HCT116 (cell line): ENCODE measurements around the gene ZNF331. TPM values are rescaled to one million over a fixed set of nuclear protein-coding genes. Genes with fewer than 3 reads are reported as not detected.

Experiments used
- ATAC-seq: fragments of 200-7000 bp; cut with Tn5 transposase; 2 replicates; pipeline ENCODE4 v1.9.1; 2020; ENCODE audit warnings: mild to moderate bottlenecking, moderate library complexity
- BruUV-seq: library from RNA; stranded (reverse); fragments of 400-500 nt; replicated peaks from 2 replicates; lab custom pipeline; 2021; lab: Mats Ljungman, UMichigan
- CTCF ChIA-PET: fragments of 300-600 bp; sonication (Branson Sonifier 250); formaldehyde crosslinking; loops from one replicate; lab custom pipeline; 2021; ENCODE audit warnings: antibody characterized with exemption; lab: Charles Lee
- POLR2A ChIA-PET: fragments of 300-600, 350-600 bp; sonication (Branson Sonifier 250); formaldehyde crosslinking; loops from one replicate; lab custom pipeline; 2021; ENCODE audit warnings: antibody characterized with exemption; lab: Charles Lee
- RAD21 ChIA-PET, 2 experiments: fragments of 300-600 bp; sonication (Branson Sonifier 250); formaldehyde crosslinking; loops; one replicate each; lab custom pipeline; 2023; ENCODE audit warnings: low total read pairs in 2 of 2; ENCODE audit not compliant: uncharacterized antibody in 2 of 2, unreplicated experiment in 2 of 2, low non-redundant PET in 1 of 2; lab: Charles Lee
- DNase-seq: peaks from one replicate; pipeline ENCODE4 v3.0.0-alpha.2; 2010; ENCODE audit warnings: low read depth, low spot score
- H2AFZ ChIP-seq: fragments of 200-600 bp; shearing (Covaris generic), sonication (generic); 2 replicates; pipeline ENCODE4 v1.6.1; 2017; ENCODE audit warnings: low read depth, mixed run types, mixed read lengths, antibody characterized with exemption, low read length; ENCODE audit not compliant: poor library complexity, severe bottlenecking
- H3K27ac ChIP-seq: 2 replicates; pipeline ENCODE4 v1.5.1; 2012; ENCODE audit warnings: low read depth, low read length
- H3K27me3 ChIP-seq: fragments of 200-600 bp; sonication (generic); 2 replicates; pipeline ENCODE4 v1.6.1; 2016; ENCODE audit warnings: mixed run types, low read length, mixed read lengths; ENCODE audit not compliant: insufficient read depth
- H3K36me3 ChIP-seq, 2 experiments: fragments of 200-500 bp in 1 of 2; fragments of 200-600 bp in 1 of 2; sonication (Bioruptor generic) in 1 of 2; sonication (generic) in 1 of 2; 2 replicates each; pipeline versions ENCODE4 v1.5.1 to v1.6.1; 2014 to 2016; ENCODE audit warnings: low read length in 2 of 2, inconsistent platforms in 1 of 2, mixed read lengths in 1 of 2, mixed run types in 1 of 2; ENCODE audit not compliant: insufficient read depth in 2 of 2, control insufficient read depth in 1 of 2
- H3K4me1 ChIP-seq, 2 experiments: fragments of 200-600 bp in 1 of 2; sonication (generic) in 1 of 2; 2 replicates each; pipeline versions ENCODE4 v1.5.1 to v1.6.1; 2012 to 2017; ENCODE audit warnings: low read length in 2 of 2, inconsistent platforms in 1 of 2, mild to moderate bottlenecking in 1 of 2, mixed read lengths in 1 of 2, mixed run types in 1 of 2, moderate library complexity in 1 of 2; ENCODE audit not compliant: insufficient read depth in 2 of 2, control insufficient read depth in 1 of 2
- H3K4me2 ChIP-seq: fragments of 200-600 bp; sonication (generic); 2 replicates; pipeline ENCODE4 v1.6.1; 2017; ENCODE audit warnings: mixed run types, low read length, mixed read lengths
- H3K4me3 ChIP-seq, 2 experiments: fragments of 200-600 bp in 1 of 2; sonication (generic) in 1 of 2; replicated peaks in 1 of 2; 2 replicates each; pipeline ENCODE4 v1.5.1; 2011 to 2016; ENCODE audit warnings: low read length in 2 of 2, control low read depth in 1 of 2, low read depth in 1 of 2, mild to moderate bottlenecking in 1 of 2, mixed read lengths in 1 of 2, mixed run types in 1 of 2
- H3K79me2 ChIP-seq: fragments of 200-600 bp; sonication (generic); 2 replicates; pipeline ENCODE4 v1.6.1; 2017; ENCODE audit warnings: mild to moderate bottlenecking, mixed run types, low read length, moderate library complexity, mixed read lengths; ENCODE audit not compliant: insufficient read depth
- H3K9ac ChIP-seq: fragments of 200-600 bp; sonication (generic); 2 replicates; pipeline ENCODE4 v1.6.1; 2016; ENCODE audit warnings: low read length, mixed read lengths
- H3K9me2 ChIP-seq: fragments of 200-600 bp; sonication (generic), shearing (Covaris generic); 2 replicates; pipeline ENCODE4 v1.6.1; 2017; ENCODE audit warnings: mixed run types, mild to moderate bottlenecking, moderate library complexity; ENCODE audit not compliant: insufficient read depth
- H3K9me3 ChIP-seq, 2 experiments: fragments of 200-500 bp in 1 of 2; fragments of 200-600 bp in 1 of 2; sonication (Bioruptor generic) in 1 of 2; sonication (generic) in 1 of 2; 2 replicates each; pipeline ENCODE4 v1.6.1; 2014 to 2017; ENCODE audit warnings: low read length in 2 of 2, mixed read lengths in 2 of 2, inconsistent platforms in 1 of 2, low read depth in 1 of 2, mild to moderate bottlenecking in 1 of 2, mixed run types in 1 of 2, moderate library complexity in 1 of 2; ENCODE audit not compliant: control insufficient read depth in 1 of 2, insufficient read depth in 1 of 2
- H4K20me1 ChIP-seq: fragments of 200-600 bp; sonication (generic), shearing (Covaris generic); 2 replicates; pipeline ENCODE4 v1.6.1; 2017; ENCODE audit warnings: mixed run types, mild to moderate bottlenecking, moderate library complexity; ENCODE audit not compliant: insufficient read depth
- CBX3 ChIP-seq: IDR thresholded peaks from 2 replicates; pipeline ENCODE4 v1.6.1; 2012; ENCODE audit warnings: low read depth
- ELF1 ChIP-seq: IDR thresholded peaks from 2 replicates; pipeline ENCODE4 v1.6.1; 2012; ENCODE audit warnings: low read depth, borderline replicate concordance
- JUND ChIP-seq: IDR thresholded peaks from 2 replicates; pipeline ENCODE4 v1.6.1; 2012
- REST ChIP-seq: IDR thresholded peaks from 2 replicates; pipeline ENCODE4 v1.6.1; 2012; ENCODE audit warnings: low read depth
- SIN3A ChIP-seq: IDR thresholded peaks from 2 replicates; pipeline ENCODE4 v1.6.1; 2012; ENCODE audit warnings: low read depth
- SP1 ChIP-seq: IDR thresholded peaks from 2 replicates; pipeline ENCODE4 v1.6.1; 2012; ENCODE audit warnings: low read depth
- intact Hi-C: fragments of 100-400 bp; cut with micrococcal nuclease; formaldehyde crosslinking; loops from 2 replicates; pipeline ENCODE4 v1.10.0; 2022
- total RNA-seq: library from RNA; stranded (reverse); gene quantifications from one replicate; pipeline ENCODE4 v1.2.1, GENCODE V29; 2021; ENCODE audit not compliant: unreplicated experiment

ZNF331 gene
- total RNA-seq, 1 experiment from 2014 or later: 0.59 TPM

DNA sequence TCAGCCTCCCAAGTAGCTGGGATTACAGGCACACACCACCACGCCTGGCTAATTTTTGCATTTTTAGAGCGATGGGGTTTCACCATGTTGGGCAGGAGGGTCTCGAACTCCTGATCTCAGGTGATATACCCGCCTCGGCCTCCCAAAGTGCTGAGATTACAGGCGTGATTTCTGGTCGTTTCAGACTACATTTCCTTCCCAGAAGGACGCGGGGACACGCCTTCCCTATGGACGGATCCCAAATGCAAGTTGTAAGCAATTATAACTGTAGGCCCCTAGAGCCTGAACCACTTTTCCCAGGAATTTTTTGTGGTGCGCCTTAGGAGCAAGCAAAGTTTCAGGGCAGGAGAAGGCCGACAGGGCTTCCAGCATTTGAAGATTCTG lies 17.8 kb upstream of the ZNF331 start:
- no peak for DNase-seq
- H3K9me2 ChIP-seq: no peaks in the 10 kb centered on the region
- ATAC-seq: no peak
- H3K27ac ChIP-seq: no peak overlapping the region
- no peaks in the 10 kb centered on the region for H3K36me3 ChIP-seq
- no peaks in the 10 kb centered on the region for H3K4me1 ChIP-seq
- H3K9ac ChIP-seq: no peak overlapping the region
- peaks cover 0 to 10% of the 10 kb centered on the region in 2 experiments; a peak in 2 of 4 replicates for H3K9me3 ChIP-seq
- H3K4me2 ChIP-seq: no peak overlapping the region
- no TSS peak for BruUV-seq
- ChIA-PET RAD21 (no interaction called here), POLR2A (no interaction called here), CTCF (no interaction called here)
- no peak overlapping the region for H3K4me3 ChIP-seq
- no peak for TF ChIP-seq REST
- TF ChIP-seq CBX3: no peak
- no peak for TF ChIP-seq ELF1
- intact Hi-C loops: no loop called here
- H4K20me1 ChIP-seq: no peaks in the 10 kb centered on the region
- no peaks in the 10 kb centered on the region for H3K79me2 ChIP-seq
- no peaks in the 10 kb centered on the region for H3K27me3 ChIP-seq
- H2AFZ ChIP-seq: no peak overlapping the region

- Histone ChIP-seq H3K36me3 (no peaks in the 10 kb centered on the region), H3K4me1 (no peaks in the 10 kb centered on the region), H2AFZ (no peak overlapping the region), H3K9me3 (peaks cover 3 to 10% of the 10 kb centered on the region in 2 experiments; a peak in 2 of 4 replicates), H3K9me2 (no peaks in the 10 kb centered on the region), H4K20me1 (no peaks in the 10 kb centered on the region), H3K27ac (no peak overlapping the region), H3K27me3 (no peaks in the 10 kb centered on the region), H3K9ac (no peak overlapping the region), H3K79me2 (no peaks in the 10 kb centered on the region), H3K4me3 (no peak overlapping the region), H3K4me2 (no peak overlapping the region)
- ChIA-PET CTCF (no interaction called here), POLR2A (no interaction called here), RAD21 (no interaction called here)
- ATAC-seq (no peak), DNase-seq (no peak)
- intact Hi-C loops: no loop called here
- no peak for TF ChIP-seq SP1
- no peak for TF ChIP-seq CBX3
- no peak for TF ChIP-seq SIN3A
- no peak for TF ChIP-seq JUND
- no TSS peak for BruUV-seq
Observed at GRCh38 chr19:53520547-53521372, 17.2 kb upstream of the ZNF331 start.
